KOPT-K1 (cell line): Measurements from ENCODE around the gene CYP2J2.
"Not testable (repeated sequence)": the region's sequence is repeated elsewhere in the genome, so short reads cannot be mapped to it uniquely, and the experiment has no call there.

ENCODE experiments used
- H3K27ac ChIP-seq: fragments of 200-600 bp; sonication (generic); 2 replicates; pipeline ENCODE4 v1.5.1; 2016; ENCODE audit warnings: antibody characterized with exemption, mild to moderate bottlenecking, low read depth, low read length; ENCODE audit not compliant: poor library complexity, severe bottlenecking
- H3K36me3 ChIP-seq: fragments of 200-600 bp; sonication (generic); 2 replicates; pipeline ENCODE4 v1.5.1; 2017; ENCODE audit warnings: antibody characterized with exemption, mild to moderate bottlenecking, low read length, moderate library complexity; ENCODE audit not compliant: insufficient read depth
- H3K9me3 ChIP-seq: fragments of 200-600 bp; sonication (generic); 2 replicates; pipeline ENCODE4 v1.5.1; 2017; ENCODE audit warnings: antibody characterized with exemption, low read length, mild to moderate bottlenecking; ENCODE audit not compliant: insufficient read depth, poor library complexity, severe bottlenecking

CYP2J2 gene

DNA sequence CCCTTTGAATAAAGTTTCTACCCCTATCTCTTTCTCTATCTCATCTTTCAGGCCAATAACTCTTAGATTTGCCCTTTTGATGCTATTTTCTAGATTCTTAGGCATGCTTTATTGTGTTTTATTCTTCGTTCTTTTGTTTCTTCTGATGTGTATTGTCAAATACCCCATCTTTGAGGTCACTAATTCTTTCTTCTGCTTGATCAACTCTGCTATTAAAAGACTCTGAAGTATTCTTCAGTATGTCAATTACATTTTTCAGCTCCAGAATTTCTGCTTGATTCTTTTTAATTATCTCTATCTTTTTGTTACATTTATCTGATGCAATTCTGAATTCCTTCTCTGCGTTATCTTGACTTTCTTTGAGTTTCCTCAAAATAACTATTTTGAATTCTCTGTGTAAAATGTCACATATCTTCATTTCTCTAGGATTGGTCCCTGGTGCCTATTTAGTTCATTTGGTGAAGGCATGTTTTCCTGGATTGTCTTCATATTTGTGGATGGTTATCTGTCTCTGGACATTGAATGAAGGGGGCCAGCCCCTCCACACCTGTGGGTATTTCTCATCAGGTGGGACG lies 11.2 kb upstream of the CYP2J2 start:
- H3K36me3 ChIP-seq: no peaks in the 10 kb centered on the region
- no peak overlapping the region for H3K27ac ChIP-seq
- H3K9me3 ChIP-seq: no peaks in the 10 kb centered on the region

GRCh38 chr1:59936358-59936821 lies 9.8 kb upstream of the CYP2J2 start:
- Histone ChIP-seq H3K36me3 (no peaks in the 10 kb centered on the region), H3K9me3 (no peaks in the 10 kb centered on the region), H3K27ac (no peak overlapping the region)

- Histone ChIP-seq H3K9me3 (no peaks in the 10 kb centered on the region), H3K27ac (no peak overlapping the region), H3K36me3 (no peaks in the 10 kb centered on the region)
These were observed 2.4 kb upstream of the CYP2J2 start for GRCh38 chr1:59928996-59929395.

DNA sequence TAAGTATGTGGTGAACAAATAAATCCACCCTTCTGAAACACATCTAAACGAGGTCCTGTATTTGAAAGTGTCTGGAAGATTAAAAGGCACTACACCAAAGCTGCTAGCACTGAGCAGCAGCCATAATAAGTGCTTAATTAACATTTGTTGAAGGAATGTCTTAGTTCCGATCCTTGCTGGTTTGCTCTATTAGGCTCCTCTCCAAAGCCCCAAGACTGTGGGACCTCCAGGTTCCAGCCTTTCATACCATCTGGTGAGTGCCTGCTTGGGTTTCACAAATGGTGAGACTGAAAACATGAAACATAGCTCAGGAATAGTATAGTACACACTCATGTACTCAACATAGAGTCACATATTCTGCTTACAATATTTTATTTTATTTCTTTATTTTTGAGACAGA lies 640 bp upstream of the CYP2J2 start:
- H3K9me3 ChIP-seq: no peaks in the 10 kb centered on the region
- H3K36me3 ChIP-seq: no peaks in the 10 kb centered on the region
- no peak overlapping the region for H3K27ac ChIP-seq

GRCh38 chr1:59924653-59925052 lies 1.9 kb downstream of the CYP2J2 start:
- H3K36me3 ChIP-seq: no peaks in the 10 kb centered on the region
- H3K27ac ChIP-seq: no peak overlapping the region
- no peaks in the 10 kb centered on the region for H3K9me3 ChIP-seq

DNA sequence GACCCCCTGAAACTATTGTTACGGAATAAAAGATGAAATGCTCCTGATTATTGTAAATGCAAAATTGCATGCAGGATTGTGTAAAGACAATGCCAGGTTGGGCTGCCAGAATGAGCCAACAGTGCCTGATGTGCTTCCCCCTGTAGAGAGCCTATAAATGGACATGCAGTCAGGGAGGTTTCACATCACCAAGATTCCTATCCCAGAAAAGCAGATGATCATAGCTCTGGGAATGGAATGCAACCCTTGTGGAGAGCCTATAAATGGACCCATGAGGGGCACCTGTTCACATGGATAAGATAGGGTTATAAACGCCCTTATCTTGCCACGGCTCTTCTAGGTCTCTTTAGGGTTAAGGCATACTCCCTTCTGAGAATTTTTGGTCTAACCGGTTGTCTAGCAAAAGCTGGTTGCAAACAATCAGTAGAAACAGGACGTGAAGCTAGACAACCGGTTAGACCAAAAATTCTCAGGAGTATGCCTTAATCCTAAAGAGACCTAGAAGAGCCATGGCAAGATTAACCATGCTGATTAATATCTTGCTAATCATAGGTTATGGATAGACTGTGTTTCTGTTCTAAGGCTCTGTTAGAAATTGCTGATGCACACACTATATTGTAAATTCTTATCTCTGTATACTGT lies 5.2 kb downstream of the CYP2J2 start:
- H3K36me3 ChIP-seq, H3K27ac ChIP-seq, H3K9me3 ChIP-seq: not testable (repeated sequence)

- Histone ChIP-seq H3K9me3 (no peaks in the 10 kb centered on the region), H3K27ac (no peak overlapping the region)
These were observed 6.8 kb downstream of the CYP2J2 start for GRCh38 chr1:59919746-59920145.

GRCh38 chr1:59917785-59918180 lies 8.8 kb downstream of the CYP2J2 start:
- no peak overlapping the region for H3K27ac ChIP-seq
- H3K36me3 ChIP-seq: no peaks in the 10 kb centered on the region
- H3K9me3 ChIP-seq: no peaks in the 10 kb centered on the region

More at GRCh38 chr1:59919746-59920145, 6.8 kb downstream of the CYP2J2 start:
- no peaks in the 10 kb centered on the region for H3K36me3 ChIP-seq

DNA sequence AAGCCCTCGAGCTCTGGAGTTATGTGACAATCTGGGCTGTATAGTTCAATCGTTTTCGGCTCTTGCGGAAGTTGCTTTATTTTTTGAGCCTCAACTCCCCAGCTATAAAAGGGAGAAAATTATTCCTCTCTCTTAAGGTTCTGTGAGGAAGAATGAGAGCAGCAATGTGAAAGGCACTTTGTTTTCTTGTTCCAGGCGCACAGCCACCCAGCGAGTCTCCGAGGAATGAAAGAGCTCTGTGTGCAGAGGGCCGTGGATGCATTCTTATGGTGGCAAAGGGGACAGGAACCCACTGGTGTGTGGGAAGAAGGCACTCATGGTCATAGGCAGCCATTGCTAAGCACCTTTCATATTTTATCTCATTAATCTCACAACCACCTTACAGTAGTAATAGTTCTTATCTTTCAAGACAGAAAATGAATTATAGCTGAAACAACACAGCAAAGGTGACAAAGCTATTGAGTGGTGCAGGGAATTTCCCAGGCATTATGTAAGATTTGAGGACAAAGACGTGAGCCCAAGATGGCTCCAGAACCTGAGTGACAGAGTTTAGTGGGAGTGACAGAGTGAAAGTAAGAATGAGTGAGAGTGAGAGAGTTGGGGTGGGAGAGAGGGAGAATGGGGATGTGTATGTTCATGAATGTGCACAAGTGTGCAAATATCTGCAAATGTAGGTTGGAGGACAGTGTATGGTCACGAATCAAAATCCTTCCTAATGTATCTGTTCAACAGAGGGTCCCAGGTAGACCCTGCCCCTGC lies 9.4 kb downstream of the CYP2J2 start:
- H3K36me3 ChIP-seq: no peaks in the 10 kb centered on the region
- H3K9me3 ChIP-seq: no peaks in the 10 kb centered on the region
- H3K27ac ChIP-seq: no peak overlapping the region

GRCh38 chr1:59915516-59915915 lies 11.1 kb downstream of the CYP2J2 start:
- H3K27ac ChIP-seq: no peak overlapping the region
- no peaks in the 10 kb centered on the region for H3K36me3 ChIP-seq
- H3K9me3 ChIP-seq: no peaks in the 10 kb centered on the region

DNA sequence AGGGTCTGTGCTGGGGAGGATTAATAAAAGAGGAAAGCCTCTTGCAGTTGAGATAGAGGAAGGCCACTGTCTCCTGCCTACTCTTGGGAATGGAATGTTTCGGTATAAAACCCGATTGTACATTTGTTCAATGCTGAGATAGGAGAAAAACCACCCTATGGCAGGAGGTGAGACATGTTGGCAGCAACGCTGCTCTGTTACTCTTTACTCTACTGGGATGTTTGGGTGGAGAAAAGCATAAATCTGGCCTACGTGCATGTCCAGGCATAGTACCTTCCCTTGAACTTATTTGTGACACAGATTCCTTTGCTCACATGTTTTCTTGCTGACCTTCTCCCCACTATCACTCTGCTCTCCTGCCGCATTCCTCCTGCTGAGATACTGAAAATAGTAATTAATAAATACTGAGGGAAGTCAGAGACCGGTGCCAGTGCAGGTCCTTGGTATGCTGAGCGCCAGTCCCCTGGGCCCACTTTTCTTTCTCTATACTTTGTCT lies 11.7 kb downstream of the CYP2J2 start:
- not testable (repeated sequence) for H3K9me3 ChIP-seq, H3K27ac ChIP-seq, H3K36me3 ChIP-seq

DNA sequence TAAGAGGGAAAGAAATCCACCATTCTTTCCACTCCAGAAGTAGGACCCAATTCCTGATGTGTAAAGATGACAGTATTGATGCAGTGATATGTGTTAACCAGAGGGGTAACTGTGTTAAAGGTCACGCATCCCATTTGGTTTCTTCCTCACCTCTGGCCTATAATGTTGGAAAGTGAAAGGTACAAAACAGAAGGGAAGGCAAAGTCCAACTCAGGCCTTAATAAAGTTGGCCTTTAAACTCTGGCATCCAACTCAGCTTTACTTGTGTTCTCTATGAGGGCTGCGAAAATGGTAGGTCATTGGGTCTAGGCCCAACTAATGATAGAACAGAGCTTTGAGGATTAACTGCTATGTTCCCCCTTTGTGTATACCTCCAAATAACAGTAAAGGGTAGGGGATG lies 17.9 kb downstream of the CYP2J2 start:
- H3K36me3 ChIP-seq: no peaks in the 10 kb centered on the region
- H3K9me3 ChIP-seq: no peaks in the 10 kb centered on the region
- H3K27ac ChIP-seq: no peak overlapping the region

DNA sequence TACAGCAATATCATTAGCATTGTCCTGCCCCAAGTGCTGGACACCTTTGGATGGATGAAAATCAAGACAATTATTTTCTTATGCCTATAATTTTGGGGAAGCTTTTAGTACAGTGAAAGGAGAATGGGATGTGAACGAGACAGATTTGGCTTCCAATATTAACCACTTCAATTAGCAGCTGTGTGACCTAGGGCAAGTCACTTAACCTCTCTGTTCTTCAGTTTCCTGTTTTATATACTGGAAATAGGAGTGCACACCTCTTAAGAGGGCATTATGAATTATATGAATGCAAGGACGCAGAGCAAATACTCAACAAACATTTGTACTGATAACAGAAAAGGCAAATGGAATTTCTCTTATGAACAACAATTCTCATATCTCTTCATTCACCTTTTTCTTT lies 18.5 kb downstream of the CYP2J2 start:
- no peaks in the 10 kb centered on the region for H3K9me3 ChIP-seq
- no peaks in the 10 kb centered on the region for H3K36me3 ChIP-seq
- no peak overlapping the region for H3K27ac ChIP-seq

- H3K36me3 ChIP-seq: no peaks in the 10 kb centered on the region
- no peak overlapping the region for H3K27ac ChIP-seq
- no peaks in the 10 kb centered on the region for H3K9me3 ChIP-seq
These were observed 19.6 kb downstream of the CYP2J2 start for GRCh38 chr1:59906931-59907330.

GRCh38 chr1:59903141-59903754 lies 23.3 kb downstream of the CYP2J2 start:
- Histone ChIP-seq H3K36me3 (no peaks in the 10 kb centered on the region), H3K27ac (no peak overlapping the region)

More at GRCh38 chr1:59903141-59903754, 23.3 kb downstream of the CYP2J2 start:
- H3K9me3 ChIP-seq: no peaks in the 10 kb centered on the region
